ENCODE results near the gene IRF2BPL. TPM values are rescaled to one million over a fixed set of nuclear protein-coding genes. Genes with fewer than 3 reads are reported as not detected.

Gene IRF2BPL
- total and polyA plus RNA-seq, 2 of the 8 experiments (the other 6 are each of a cell fraction or from before 2014, with no cell fraction given), result 18.8 to 57.0 TPM

DNA sequence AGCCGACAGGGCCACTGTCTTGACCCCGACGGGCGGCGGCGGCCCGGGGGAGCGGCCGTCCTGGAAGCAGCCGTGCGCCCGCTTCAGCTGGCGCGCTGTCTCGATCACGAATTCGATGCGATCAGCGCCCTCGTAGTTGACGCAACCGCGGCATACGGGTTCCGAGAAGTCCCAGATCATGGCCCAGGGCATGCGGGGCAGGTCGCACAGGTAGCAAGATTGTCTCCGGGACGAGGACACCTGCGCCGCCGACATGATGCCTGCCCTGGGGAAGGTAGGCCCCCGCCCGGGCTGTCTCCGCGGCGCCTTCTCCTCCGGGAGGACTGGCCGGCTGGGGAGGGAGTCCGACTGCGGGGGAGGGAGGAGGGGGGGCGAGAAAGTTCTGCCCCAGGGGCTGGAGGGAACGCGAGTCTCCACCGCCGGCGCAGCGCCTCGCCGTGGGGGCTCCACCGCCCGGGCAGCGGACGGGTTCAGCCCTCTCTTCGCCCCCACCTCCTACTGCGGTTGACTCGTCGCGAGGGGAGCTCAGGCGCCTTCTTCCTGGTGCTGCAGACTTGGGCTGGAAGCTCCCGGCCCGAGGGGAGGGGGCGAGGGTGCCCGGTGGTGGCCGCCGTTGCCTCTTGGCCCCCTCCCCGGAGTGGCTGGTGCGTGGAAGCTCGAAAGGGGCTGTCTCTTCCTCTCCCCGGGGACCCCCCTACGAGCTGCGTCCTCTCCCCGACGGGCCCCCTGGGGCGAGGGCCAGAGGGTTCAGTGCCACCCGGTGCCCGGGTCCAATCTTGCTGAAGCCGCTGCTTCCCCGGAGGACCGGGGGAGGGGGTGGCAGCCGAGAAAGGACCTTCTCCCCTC lies 747 bp downstream of the IRF2BPL start (continued):
- peak; percentile 20; the same call in 1 of the 2 replicates for TF ChIP-seq PHF8 (conservative IDR thresholded peaks at IDR 0.05; ENCODE audit: low read depth, low read length)
